ENCODE data around the gene RBP5.

Gene RBP5

DNA sequence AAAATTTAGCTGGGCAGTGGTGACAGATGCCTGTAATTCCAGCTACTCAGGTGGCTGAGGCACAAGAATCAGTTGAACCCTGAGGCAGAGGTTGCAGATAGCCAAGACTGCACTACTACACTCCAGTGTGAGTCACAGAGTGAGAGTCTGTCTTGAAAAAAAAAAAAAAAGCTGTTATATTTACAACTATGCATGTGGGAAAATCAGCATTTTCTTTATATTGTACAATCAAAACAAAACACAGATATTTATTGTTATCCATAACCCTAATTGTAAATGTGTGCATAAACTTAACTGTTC, 48.9 kb downstream of the RBP5 start:
- no peak overlapping the region for H3K4me3 ChIP-seq (ENCODE audit: low read depth, low read length)
- TF ChIP-seq, protein P1, sequence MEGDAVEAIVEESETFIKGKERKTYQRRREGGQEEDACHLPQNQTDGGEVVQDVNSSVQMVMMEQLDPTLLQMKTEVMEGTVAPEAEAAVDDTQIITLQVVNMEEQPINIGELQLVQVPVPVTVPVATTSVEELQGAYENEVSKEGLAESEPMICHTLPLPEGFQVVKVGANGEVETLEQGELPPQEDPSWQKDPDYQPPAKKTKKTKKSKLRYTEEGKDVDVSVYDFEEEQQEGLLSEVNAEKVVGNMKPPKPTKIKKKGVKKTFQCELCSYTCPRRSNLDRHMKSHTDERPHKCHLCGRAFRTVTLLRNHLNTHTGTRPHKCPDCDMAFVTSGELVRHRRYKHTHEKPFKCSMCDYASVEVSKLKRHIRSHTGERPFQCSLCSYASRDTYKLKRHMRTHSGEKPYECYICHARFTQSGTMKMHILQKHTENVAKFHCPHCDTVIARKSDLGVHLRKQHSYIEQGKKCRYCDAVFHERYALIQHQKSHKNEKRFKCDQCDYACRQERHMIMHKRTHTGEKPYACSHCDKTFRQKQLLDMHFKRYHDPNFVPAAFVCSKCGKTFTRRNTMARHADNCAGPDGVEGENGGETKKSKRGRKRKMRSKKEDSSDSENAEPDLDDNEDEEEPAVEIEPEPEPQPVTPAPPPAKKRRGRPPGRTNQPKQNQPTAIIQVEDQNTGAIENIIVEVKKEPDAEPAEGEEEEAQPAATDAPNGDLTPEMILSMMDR (IDR thresholded peaks at IDR 0.05; ENCODE audit: low read depth, low read length, missing control alignments), result no peak
- DNase-seq (ENCODE audit: low read depth), result no peak

DNA sequence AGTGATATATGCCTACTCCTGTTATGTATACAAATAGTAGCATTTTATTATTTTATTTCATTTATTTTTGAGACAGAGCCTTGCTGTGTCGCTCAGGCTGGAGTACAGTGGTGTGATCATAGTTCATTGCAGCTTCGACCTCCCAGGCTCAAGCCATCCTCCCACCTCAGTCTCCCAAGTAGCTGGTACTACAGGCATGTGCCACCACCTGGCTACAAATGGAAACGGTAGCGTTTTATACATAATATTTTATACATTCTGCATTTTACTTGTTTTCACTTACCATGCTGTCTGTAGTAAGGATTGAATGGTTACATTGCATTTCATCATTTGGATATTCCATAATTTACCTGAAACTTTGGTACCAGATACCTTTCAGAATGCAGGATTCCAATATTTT, 50.5 kb downstream of the RBP5 start:
- DNase-seq (ENCODE audit: low read depth), result no peak
- TF ChIP-seq, protein P1 (IDR thresholded peaks at IDR 0.05; ENCODE audit: low read depth, low read length, missing control alignments), result no peak
- H3K4me3 ChIP-seq (ENCODE audit: low read depth, low read length), result no peak overlapping the region

DNA sequence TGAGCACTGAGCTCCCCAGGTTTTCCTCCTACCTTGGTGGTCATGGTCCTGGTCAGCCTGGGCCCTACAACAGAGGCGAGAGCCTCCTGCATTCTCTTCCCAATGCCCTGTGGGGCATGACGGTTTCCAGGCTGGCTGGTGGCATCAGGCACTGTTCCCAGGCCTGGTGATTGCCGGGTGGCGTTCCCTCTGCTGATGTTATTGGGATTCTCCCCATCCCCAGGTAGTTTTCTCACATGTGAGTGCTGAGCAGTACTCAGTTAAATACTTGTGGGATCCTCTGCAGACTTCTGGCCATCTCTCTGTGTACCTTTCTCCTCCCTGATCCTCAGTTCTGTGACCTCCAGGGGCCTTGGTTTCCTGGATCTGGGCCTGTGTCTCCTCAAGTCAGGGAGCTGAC, 52.2 kb downstream of the RBP5 start:
- TF ChIP-seq, protein P1 (IDR thresholded peaks at IDR 0.05; ENCODE audit: low read depth, low read length, missing control alignments), result no peak

DNA sequence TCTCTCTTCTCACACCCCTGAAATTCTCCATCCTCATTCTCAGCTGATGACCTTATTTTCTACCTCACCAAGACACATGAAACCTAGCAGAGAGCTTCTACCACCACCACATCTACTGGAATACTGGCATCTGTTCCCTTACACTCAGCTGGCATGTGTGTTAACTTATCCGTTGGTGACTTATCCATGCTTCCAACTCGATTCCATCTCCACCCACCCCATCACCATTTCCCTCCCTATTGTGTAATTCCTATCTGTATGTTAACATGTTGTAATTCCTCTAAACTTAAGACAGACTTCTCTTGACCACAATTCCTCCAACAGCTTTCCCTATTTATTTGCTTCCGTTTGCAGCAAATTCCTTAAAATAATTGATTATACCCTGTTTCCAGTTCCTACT, 52.8 kb downstream of the RBP5 start:
- H3K4me3 ChIP-seq (ENCODE audit: low read depth, low read length), result no peak overlapping the region
- no peak for DNase-seq (ENCODE audit: low read depth)
- TF ChIP-seq, protein P1 (IDR thresholded peaks at IDR 0.05; ENCODE audit: low read depth, low read length, missing control alignments), result no peak

More for the DNA sequence above, 52.2 kb downstream of the RBP5 start:
- DNase-seq (ENCODE audit: low read depth), result no peak
- H3K4me3 ChIP-seq (ENCODE audit: low read depth, low read length), result no peak overlapping the region

DNA sequence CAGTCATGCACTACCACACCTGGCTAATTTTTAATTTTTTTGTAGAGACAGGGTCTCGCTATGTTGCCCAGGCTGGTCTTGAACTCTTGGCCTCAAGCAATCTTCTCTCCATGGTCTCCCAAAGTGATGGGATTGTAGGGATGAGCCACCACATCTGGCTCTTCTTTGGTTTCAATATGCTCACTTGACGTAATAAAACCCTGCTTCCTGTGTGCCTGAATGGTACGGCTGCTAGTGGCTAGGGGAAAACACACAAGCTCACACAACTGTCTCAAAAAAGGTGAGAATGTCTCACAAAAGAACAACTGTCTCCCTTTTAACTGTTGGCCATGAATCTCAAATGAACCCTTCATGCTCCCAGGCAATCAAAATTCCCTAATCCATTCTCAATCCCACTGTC, 53.2 kb downstream of the RBP5 start:
- no peak for DNase-seq (ENCODE audit: low read depth)
- no peak overlapping the region for H3K4me3 ChIP-seq (ENCODE audit: low read depth, low read length)
- TF ChIP-seq, protein P1 (IDR thresholded peaks at IDR 0.05; ENCODE audit: low read depth, low read length, missing control alignments), result no peak

DNA sequence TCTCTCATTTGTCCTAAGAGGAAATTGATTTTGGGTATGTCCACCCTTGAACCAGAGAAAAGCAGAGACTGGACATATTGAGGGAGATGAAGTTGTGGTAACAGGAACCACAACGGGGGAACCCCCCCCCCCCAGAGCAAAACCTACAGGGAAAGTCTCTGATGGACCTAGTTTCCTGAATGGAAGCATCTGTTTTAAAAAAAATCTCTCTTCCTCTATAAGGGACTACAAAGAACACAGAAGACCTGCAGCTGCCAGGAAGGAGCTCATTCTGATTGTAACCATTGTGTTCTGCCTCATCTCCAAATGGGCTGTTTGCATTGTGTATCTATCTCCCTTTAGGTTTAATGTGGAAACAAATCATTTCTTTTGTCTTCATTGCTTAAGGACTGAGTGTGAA, 54.7 kb downstream of the RBP5 start:
- TF ChIP-seq, protein P1 (IDR thresholded peaks at IDR 0.05; ENCODE audit: low read depth, low read length, missing control alignments), result no peak
- H3K4me3 ChIP-seq (ENCODE audit: low read depth, low read length), result no peak overlapping the region
- no peak for DNase-seq (ENCODE audit: low read depth)
